ENCODE measurements around the gene SEPTIN11.

Gene SEPTIN11

DNA sequence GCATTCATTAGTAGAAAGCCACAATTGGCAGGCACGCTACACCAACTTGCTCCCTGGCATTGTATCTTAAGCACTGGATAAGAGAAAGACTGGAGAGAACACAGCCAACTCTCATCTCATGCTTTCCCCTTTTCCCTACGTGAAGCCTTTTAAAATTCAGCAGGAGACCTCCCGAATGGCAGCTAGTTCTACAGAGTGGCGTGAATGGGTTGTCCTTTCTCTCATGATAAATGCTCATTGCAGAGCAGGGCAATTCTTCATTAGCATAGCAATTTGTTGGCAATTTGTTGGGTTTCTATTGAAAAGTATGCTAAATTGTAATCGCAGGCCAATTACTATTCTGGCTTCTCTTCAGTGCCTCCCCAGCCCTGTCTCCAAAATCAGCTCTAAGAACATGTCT, 48.0 kb downstream of the SEPTIN11 start:
- TF ChIP-seq, protein P1, sequence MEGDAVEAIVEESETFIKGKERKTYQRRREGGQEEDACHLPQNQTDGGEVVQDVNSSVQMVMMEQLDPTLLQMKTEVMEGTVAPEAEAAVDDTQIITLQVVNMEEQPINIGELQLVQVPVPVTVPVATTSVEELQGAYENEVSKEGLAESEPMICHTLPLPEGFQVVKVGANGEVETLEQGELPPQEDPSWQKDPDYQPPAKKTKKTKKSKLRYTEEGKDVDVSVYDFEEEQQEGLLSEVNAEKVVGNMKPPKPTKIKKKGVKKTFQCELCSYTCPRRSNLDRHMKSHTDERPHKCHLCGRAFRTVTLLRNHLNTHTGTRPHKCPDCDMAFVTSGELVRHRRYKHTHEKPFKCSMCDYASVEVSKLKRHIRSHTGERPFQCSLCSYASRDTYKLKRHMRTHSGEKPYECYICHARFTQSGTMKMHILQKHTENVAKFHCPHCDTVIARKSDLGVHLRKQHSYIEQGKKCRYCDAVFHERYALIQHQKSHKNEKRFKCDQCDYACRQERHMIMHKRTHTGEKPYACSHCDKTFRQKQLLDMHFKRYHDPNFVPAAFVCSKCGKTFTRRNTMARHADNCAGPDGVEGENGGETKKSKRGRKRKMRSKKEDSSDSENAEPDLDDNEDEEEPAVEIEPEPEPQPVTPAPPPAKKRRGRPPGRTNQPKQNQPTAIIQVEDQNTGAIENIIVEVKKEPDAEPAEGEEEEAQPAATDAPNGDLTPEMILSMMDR (IDR thresholded peaks at IDR 0.05), result no peak
- no peak for TF ChIP-seq ZFX (IDR thresholded peaks at IDR 0.05; ENCODE audit: borderline replicate concordance)
- no peak overlapping the region for H3K27ac ChIP-seq

DNA sequence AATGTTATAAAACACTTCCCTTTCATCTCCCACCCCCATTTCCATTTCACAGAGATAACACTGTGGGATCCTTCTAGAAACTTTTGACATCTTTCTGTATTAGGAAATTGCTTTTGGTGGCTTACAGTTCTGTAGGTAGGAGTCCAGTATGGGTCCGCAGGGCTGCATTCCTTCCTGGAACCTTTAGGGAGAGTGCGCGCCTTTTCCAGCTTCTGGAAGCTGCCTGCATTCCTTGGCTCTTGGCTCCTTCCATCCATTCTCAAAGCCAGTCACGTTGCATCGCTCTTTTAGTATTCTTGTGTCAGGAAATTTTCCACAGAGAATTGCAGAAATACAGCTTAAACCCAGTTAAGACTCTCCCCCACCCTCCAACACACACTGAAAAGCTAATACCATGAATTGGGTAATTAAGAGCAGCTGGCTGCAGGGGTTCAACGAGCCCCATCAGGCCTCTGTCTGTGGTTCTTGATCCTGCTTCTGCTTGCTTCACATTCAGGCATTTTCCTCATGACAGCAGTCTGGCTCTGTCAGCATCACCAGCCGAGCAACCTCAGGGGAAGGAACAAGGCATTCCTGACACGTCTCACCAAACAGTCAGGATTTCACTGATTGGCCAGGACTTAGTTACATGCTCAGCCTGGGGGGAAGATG, 48.8 kb downstream of the SEPTIN11 start:
- TF ChIP-seq, protein P1 (IDR thresholded peaks at IDR 0.05), result no peak
- TF ChIP-seq ZFX (IDR thresholded peaks at IDR 0.05; ENCODE audit: borderline replicate concordance), result no peak
- no peak overlapping the region for H3K27ac ChIP-seq
